Measurements from ENCODE around the gene PAH. TPM values are rescaled to one million over a fixed set of nuclear protein-coding genes. Genes with fewer than 3 reads are reported as not detected.

PAH gene
- total RNA-seq, result under 0.01 TPM in 1 of 2 replicates, not detected in the other

DNA sequence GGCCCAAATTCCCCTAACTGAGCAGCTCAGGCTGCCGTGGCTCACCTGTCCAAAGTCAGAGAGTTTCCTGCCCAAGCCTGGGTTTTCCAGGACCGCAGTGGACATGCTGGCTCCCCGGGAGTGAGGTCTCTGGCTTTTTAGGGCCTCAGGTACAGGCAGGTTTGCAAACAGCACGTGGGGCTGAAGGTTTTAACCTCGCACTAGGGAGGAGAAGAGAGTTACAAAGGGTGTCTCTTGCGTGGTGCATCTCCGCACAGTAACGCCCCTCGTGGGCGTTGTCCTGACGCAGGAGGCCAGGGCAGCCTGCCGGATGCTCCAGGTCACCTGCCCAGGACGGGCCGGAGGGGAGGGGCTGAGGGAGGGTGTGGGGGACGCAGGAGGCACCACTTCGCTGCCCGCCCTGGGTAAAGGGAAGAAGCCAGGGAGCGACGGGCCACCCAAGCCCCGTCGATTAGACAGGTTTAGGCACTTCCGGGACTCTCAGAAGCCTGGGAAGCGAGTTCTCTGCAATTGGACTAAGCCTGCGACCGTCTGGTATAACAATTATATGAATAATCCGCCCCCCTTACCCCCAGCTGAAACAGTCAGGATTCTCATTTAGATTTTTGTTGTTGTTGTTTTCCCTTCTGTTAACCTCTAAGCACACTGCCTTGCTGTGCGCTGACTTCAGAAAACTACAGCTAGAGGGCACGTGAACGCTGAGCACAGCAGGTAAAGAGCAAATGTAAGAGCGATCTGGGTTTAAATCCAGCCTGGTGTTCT lies at the start of gene PAH:
PAH (minus strand) TSS at position 219 of the 762 bp plus-strand sequence; CDS start at position 105, 114 bp downstream.

DNA sequence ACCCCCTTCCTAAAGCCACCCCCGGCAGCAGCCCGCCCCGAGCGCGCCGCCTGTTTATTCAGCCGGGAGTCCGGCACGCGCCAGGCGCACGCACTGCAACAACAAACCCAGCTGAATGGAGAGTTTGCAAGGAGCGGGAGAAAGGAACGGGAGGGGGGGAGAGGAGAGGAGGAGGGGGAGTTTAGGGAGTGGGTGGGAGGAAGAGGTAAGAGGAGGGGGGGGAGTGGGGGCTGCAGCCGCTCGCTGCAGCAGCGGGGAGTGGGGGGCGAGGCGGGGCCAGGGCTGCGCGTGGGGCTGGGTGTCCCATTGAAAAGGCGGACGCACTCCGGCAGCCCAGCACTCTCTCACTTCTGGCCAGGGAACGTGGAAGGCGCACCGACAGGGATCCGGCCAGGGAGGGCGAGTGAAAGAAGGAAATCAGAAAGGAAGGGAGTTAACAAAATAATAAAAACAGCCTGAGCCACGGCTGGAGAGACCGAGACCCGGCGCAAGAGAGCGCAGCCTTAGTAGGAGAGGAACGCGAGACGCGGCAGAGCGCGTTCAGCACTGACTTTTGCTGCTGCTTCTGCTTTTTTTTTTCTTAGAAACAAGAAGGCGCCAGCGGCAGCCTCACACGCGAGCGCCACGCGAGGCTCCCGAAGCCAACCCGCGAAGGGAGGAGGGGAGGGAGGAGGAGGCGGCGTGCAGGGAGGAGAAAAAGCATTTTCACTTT lies 40.5 kb upstream of the PAH start, which contains the start of gene ASCL1:
ASCL1 (plus strand) TSS at position 336 of the 712 bp plus-strand sequence. CDS start 571 bp downstream, outside the sequence.

Other genes starting within 250 kb of the PAH start
- not detected in 2 replicates for gene ASCL1, start 40.4 kb upstream of the PAH start, total RNA-seq

Data from uterine smooth muscle cell (primary cell).